Endothelial cell of umbilical vein (primary cell): ENCODE data around the gene TMC1.

ENCODE experiments used
- CTCF ChIP-seq, 2 donors: IDR thresholded peaks; 1 replicate in 1 of 2; 2 replicates in 1 of 2; pipeline ENCODE4 v1.5.1; 2011; ENCODE audit warnings: low read length in 2 of 2, mild to moderate bottlenecking in 2 of 2, moderate library complexity in 2 of 2, control low read depth in 1 of 2, inconsistent platforms in 1 of 2, low read depth in 1 of 2; ENCODE audit not compliant: insufficient read depth in 1 of 2; ENCODE audit errors: extremely low read depth in 1 of 2
- EZH2 ChIP-seq: IDR thresholded peaks from 2 replicates; pipeline ENCODE4 v1.6.1; 2012; ENCODE audit warnings: borderline replicate concordance, low read depth, mild to moderate bottlenecking, moderate library complexity, low read length, inconsistent platforms; ENCODE audit not compliant: severe bottlenecking
- FOS ChIP-seq: IDR thresholded peaks from 2 replicates; pipeline ENCODE4 v1.6.1; 2011; ENCODE audit warnings: mild to moderate bottlenecking, low read length, moderate library complexity, borderline replicate concordance; ENCODE audit not compliant: insufficient read depth
- GATA2 ChIP-seq: IDR thresholded peaks from 2 replicates; pipeline ENCODE4 v1.7.0; 2011; ENCODE audit warnings: low read depth, mild to moderate bottlenecking, moderate library complexity, mixed read lengths, low read length; ENCODE audit not compliant: insufficient read length, insufficient read depth
- JUN ChIP-seq: IDR thresholded peaks from 2 replicates; pipeline ENCODE4 v1.6.1; 2011; ENCODE audit warnings: borderline replicate concordance, low read depth; ENCODE audit not compliant: insufficient read length, insufficient read depth
- MAX ChIP-seq: IDR thresholded peaks from 2 replicates; pipeline ENCODE4 v1.6.1; 2011; ENCODE audit not compliant: insufficient read depth, insufficient read length
- MYC ChIP-seq: IDR thresholded peaks from one replicate; pipeline ENCODE4 v1.6.1; 2011; ENCODE audit warnings: mild to moderate bottlenecking, low read depth, low read length
- POLR2A ChIP-seq: IDR thresholded peaks from 2 replicates; pipeline ENCODE4 v1.6.1; 2012; ENCODE audit warnings: low read depth, mild to moderate bottlenecking, control low read depth, low read length
- POLR2AphosphoS5 ChIP-seq: IDR thresholded peaks from 2 replicates; pipeline ENCODE4 v1.6.1; 2012; ENCODE audit warnings: low read depth, mild to moderate bottlenecking, control low read depth, low read length, moderate library complexity; ENCODE audit not compliant: insufficient read depth

- no peak for TF ChIP-seq EZH2
- no peak for TF ChIP-seq CTCF (IDR thresholded peaks at IDR 0.05; ENCODE audit: extremely low read depth in 1 of 2, insufficient read depth in 1 of 2, low read depth in 1 of 2, low read length in 2 of 2)
- TF ChIP-seq POLR2A, result no peak
- no peak for TF ChIP-seq MAX
- TF ChIP-seq POLR2AphosphoS5, result no peak
- TF ChIP-seq MYC, result no peak
- TF ChIP-seq FOS, result no peak
- TF ChIP-seq GATA2, result no peak
- TF ChIP-seq JUN, result no peak
These were observed 363.1 kb downstream of the TMC1 start for GRCh38 chr9:72884508-72884907.
